Measurements from ENCODE around the gene VEGFA.

- TF ChIP-seq POLR2A (IDR thresholded peaks at IDR 0.05) (no peak), CTCF (IDR thresholded peaks at IDR 0.05) (no peak)
Measured at GRCh38 chr6:43771210-43771857, 1.3 kb downstream of the VEGFA start.

All from lower leg skin (tissue), 3 donors.